Stimulated activated naive CD4-positive, alpha-beta T cell (primary cell): ENCODE results near the gene HM13.
A peak's percentile ranks its signal among the peaks of the same experiment; 100 is the strongest.
"Not testable (repeated sequence)": the region's sequence is repeated elsewhere in the genome, so short reads cannot be mapped to it uniquely, and the experiment has no call there.

Source experiments
- DNase-seq, 6 experiments: peaks; one replicate each; lab custom pipeline; 2025; lab: John Stamatoyannopoulos, UW

HM13 gene

DNA sequence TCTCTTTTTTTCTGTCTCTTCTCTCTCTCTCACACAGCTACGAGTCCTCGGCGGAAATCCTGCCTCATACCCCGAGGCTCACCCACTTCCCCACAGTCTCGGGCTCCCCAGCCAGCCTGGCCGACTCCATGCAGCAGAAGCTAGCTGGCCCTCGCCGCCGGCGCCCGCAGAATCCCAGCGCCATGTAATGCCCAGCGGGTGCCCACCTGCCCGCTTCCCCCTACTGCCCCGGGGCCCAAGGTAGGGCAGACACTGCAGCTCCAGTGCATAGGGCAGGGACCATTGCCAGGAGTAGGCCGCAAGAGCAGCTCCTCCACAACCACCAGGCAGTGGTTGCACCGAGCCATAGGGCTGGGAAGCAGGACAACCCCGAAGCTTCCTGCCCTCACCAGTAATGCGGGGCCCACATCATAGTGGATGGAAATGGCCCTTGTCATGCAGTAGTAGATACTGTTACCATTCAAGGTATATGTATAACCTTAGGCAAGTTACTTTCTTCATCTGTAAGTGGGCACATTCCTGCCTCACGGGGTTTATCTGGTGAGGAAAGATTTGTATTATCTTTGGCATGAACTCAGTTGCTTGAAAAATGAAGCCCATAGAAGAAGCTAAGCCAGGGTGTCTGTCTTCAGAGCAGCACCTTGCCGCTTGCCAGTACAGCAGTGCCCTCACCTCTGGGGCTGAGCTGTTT lies 53.9 kb downstream of the HM13 start:
- no peak for DNase-seq

DNA sequence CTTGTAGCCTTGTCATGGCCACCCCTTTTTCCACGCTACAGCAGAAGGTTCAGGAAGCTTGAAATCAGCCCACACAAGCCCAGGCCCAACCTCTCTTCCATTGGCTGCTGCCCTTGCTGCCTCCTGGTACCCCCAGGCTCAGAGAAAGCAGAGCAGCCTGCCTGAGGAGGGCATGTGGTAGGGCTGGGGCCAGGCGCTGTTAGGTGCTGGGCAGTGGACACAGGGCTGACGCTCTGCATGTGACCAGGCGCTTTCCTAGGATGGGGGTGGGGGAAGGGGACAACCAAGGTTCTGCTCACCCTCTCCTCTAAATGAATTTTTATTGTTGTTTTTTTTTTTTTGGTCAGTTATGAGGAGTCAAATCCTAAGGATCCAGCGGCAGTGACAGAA lies 54.5 kb downstream of the HM13 start:
- DNase-seq = no peak

DNA sequence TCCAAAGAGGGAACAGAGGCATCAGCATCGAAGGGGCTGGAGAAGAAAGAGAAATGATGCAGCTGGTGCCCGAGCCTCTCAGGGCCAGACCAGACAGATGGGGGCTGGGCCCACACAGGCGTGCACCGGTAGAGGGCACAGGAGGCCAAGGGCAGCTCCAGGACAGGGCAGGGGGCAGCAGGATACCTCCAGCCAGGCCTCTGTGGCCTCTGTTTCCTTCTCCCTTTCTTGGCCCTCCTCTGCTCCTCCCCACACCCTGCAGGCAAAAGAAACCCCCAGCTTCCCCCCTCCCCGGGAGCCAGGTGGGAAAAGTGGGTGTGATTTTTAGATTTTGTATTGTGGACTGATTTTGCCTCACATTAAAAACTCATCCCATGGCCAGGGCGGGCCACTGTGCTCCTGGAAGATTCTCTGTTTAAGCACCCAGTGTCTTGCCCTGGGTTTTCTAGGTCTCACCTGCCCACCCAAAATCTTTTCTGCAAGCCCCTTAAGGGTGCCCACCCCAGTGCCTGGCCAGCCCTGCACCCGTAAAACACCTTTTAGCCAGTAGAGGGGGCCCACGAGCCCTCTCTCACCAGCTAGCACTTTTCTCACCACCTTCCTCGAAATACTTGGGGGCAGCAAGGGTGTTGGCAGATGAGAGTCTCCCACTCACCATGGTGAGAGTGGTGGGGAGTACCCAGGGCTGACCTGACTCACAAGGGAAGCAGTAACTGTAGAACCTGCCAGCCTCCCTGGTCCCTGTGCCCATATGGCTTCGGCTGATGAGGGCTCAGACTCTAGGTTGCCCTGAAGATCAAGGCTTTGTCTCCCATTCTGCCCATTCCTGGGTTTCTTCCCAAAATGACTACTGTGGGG lies 55.1 kb downstream of the HM13 start:
- peak; percentile 17 to 66 (median 42) for DNase-seq

DNA sequence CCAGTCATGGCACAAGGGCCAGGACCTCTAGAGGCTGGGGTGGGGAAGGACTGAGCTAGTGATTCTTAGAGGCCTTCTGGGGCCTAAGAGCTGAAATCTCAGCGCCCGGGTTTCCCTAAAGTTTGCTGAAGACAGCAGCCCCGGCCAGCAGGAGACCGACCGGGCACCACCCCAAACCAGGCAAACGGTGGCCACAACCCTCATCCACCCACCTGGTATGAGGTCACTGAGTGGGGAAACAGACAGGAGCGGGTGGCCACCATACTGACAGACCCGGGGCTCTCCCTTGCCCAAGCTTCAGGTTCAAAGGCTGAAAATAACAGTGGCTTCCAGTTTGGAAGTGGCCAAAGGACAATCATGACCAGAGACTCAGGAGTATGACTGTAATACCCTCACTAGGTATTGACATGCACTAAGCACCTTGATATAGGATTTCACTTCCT lies 55.8 kb downstream of the HM13 start:
- DNase-seq = no peak

DNA sequence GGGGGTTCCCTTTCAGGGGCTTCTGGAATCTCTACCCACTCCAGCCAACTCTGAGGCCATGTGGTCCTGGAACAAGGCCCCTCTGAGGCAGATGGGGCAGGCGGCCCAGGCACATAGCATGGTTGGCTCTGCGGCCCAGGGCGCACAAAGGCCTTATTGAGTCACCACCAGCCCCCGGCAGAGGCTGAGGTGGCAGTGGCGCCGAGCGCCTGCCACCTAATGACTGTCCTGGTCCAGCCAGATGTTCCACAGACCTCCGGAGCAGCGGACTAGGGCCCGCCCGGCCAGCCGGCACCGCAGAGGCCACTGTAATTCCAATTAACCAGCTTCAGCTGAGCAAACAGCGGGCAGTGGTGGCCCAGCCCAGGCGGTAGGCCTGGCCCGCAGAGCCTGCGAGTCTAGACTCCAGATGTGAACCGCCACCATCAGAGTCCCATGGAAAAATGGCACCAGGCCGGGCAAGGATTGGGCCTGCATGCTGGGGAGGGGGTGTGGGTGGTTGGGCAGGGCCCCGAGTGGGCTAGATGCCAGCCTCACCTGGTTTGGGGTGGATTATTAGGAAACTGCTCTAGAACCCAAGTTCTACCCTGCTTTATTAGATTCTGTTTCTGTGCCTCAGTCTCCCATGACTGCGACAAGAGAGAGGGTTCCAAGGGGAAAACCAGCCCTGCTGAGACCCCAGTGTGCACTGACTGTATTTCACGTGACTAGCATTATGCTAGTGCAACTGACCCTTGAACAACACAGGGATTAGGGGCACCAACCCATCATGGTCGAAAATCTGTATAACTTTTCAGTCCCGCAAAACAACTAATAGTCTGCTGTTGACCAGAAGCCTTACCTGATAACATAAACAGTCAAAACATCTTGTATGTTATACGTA lies 56.7 kb downstream of the HM13 start:
- no peak for DNase-seq

DNA sequence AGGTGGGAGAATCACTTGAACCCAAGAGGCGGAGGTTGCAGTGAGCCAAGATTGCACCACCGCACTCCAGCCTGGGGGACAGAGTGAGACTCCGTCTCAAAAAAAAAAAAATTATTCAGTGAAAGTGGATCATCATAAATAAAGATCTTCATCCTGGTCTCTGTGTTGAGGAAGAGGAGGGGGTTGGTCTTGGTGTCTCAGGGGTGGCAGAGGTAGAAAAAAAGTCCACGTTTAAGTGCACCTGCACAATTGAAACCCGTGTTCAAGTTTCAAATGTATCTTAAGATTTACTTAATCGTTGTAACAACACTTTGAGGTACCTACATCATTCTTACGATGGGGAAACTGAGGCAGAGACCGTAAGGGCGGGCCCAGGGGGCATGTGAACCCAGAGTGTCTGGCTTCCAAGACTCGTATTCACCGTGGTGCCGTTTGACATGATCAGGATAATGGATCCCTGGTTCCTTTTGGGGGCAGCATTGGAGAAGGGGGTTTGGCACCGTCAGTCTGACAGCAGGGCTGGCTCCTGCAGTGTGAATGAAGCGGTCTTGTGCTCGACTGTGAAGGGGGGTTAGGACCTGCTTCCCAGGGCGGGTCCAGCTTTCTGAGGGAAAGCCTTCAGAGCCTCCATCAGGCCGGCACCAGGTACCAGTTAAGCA lies 57.9 kb downstream of the HM13 start:
- peak in 2 of 6 experiments; percentile 38 to 39 for DNase-seq

DNA sequence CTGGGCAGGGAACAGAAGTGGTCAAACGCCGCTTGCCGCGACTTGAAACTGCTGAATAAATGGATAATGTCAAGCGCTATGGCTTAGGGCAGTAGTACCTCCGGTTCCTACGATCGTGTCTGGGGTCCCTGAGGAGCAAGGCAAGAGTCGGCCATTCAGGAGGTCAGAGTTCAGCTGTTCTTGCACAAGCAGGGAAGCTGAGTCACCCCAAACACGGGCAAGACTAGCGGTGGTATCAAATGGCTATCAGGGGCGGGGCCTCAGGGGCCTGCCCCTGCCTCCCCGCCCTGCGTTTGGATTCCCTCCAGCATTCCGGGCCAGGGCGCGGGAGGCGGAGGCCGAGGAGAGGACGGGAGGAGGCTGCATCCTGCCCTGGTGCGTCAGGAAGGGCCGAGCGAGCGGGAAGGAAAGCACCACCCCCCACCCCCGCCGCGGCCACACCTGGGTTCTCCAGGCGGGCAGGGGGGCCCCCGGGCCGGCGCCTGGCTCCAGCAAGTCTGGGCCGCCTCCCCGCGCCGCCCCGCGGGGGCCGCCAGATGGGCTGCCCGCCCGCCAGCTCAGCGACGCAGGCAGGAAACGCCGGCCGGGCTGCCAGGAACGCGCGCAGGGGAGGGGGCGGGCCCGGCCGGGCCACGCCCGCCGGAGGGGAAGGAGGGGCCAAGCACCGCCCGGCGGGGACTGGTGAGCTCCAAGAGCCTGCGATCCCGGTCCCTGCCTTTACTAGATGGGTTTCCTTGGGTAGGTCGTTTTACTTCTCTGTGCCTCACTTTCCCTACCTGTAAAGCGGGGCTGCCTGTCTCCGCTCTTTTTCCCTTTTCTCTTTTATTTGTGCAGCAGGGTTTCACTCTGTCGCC lies 58.7 kb downstream of the HM13 start:
- DNase-seq = peak; percentile 68 to 84 (median 78)

DNA sequence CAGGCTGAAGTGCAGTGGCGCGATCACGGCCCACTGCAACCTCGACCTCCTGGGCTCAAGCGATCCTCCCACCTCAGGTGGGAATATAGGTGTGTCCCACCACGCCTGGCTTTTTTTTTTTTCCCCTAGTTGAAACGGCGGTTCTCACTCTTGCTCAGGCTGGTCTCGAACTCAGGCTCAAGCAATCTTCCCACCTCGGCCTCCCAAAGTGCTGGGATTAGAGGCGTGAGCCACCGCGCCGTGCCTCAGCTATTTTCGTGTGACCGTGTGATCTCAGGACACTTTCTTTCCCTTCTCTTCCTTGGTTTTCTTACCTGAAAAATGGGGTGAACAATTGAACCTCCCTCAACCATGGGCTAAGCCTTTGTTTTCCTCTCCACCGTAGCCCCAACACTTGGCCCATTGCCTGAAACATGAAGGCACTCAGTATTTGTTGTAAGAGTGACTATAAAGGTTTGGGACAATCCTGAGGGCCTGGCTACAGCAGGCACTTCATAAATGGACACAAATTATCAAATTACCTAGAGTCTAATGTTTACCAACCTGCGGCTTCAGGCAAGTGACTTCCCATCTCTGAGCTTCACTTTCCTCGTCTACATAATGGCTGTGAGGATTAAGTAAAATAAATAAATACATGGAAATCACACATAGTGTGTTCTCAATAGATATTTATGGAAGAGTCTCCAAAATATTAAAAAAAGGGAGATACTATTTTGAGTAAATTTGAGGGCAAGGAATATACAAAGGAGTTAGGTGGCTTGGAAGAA lies 59.5 kb downstream of the HM13 start:
- no peak for DNase-seq

DNA sequence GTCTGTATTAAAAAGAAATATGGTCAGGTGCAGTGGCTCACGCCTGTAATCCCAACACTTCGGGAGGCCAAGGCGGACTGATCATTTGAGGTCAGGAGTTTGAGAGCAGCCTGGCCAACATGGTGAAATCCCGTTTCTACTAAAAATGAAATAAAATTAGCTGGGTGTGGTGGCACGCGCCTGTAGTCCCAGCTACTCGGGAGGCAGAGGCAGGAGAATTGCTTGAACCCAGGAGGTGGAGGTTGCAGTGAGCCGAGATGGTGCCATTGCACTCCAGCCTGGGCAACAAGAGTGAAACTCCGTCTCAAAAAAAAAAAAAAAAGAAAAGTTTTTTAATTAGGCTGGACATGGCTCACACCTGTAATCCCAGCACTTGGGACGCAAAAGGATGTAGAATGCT lies 60.7 kb downstream of the HM13 start:
- DNase-seq = not testable (repeated sequence)

DNA sequence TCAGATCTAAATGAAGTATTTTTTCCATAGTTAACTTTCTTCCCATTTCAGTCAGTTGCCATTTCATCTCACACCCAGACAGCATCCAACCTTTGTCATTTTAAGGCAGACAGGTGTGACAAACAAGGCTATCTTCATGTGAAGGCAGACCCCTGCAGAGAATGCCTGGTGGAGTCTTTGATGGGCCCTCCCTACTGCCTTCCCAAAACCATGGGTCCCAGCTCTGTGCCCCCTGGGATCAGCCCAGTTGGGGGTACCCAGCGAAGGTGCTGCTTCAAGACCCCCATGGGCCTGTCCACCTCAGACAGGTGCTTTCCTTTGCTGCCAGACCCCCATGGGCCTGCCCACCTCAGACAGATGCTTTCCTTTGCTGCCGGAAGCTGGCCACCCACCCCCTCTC lies 62.5 kb downstream of the HM13 start:
- no peak for DNase-seq

DNA sequence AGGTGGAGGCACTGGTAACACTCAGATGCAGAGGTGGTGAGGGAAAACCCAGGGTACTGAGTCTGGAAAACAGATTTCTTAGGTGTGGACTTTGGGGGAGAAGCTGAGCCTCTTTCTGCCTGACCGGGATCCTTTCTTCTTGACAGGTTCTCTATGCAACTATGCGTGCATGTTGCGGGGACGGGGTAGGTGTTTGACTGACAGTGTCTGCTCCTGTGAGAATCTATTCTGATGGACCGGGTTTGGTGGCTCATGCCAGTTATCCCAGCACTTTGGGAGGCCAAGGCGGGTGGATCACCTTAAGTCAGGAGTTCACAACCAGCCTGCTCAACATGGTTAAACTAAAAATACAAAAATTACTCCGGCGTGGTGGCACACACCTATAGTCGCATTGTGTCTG lies 63.0 kb downstream of the HM13 start:
- no peak for DNase-seq

DNA sequence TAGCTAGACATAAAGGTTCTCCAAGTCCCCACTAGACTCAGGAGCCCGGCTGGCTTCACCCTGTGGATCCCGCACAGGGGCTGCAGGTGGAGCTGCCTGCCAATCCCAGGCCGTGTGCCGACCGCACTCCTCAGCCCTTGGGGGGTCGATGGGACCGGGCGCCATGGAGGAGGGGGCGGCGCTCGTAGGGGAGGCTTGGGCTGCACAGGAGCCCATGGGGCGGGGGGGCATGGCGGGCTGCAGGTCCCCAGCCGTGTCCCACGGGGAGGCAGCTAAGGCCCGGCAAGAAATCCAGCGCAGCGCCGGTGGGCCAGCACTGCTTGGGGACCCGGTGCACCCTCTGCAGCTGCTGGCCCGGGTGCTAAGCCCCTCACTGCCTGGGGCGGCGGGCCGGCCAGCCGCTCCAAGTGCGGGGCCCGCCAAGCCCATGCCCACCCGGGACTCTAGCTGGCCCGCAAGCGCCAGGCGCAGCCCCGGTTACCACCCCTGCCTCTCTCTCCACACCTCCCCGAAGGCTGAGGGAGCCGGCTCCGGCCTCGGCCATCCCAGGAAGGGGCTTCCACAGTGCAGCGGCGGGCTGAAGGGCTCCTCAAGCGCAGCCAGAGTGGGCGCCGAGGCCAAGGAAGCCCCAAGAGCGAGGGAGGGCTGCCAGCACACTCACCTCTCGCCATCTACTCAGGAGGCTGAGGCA lies 64.4 kb downstream of the HM13 start:
- no peak for DNase-seq

DNA sequence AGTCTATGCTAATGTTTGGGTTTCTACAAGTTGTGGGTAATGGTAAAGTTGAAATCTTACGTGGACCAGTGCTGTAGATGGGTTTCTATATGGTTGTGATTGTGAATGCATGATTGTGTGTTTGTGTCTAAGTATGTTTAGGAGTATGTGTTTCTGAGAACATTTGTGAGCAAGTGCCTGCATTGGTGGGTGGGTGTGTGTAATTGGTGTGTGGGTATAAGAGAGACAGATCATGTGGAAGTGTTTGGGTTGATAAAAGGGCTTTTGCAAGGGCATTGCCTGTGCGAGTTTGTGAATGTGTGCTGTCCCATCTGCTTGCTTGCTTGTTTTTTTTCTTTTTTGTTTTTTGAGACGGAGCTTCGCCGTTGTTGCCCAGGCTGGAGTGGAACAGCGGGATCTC lies 65.0 kb downstream of the HM13 start:
- DNase-seq = no peak

DNA sequence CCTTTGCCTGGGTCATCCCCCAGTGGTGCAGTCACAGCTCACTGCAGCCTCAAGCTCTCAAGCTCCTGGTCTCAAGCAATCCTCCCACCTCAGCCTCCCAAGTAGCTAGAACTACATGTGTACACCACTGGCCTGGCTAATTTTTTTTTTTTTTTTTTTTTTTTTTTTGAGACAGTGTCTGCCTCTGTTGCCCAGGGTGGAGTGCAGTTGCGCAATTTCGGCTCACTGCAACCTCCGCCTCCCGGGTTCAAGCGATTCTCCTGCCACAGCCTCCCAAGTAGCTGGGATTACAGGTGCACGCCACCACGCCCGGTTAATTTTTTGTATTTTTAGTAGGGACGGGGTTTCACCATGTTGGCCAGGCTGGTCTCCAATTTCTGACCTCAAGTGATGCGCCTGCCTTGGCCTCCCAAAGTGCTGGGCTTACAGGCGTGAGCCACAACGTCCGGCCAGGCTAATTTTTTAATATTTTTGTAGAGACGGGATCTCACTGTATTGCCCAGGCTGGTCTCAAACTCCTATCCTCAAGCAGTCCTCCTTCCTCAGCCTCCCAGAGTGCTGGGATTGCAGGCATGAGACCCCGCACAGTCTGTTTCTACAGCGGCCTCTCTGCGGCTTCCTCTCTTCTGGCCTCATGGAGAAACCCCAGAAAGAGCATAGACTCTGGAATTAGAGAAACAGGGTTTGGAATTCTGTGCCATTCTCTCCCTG lies 65.9 kb downstream of the HM13 start:
- DNase-seq = not testable (repeated sequence)

DNA sequence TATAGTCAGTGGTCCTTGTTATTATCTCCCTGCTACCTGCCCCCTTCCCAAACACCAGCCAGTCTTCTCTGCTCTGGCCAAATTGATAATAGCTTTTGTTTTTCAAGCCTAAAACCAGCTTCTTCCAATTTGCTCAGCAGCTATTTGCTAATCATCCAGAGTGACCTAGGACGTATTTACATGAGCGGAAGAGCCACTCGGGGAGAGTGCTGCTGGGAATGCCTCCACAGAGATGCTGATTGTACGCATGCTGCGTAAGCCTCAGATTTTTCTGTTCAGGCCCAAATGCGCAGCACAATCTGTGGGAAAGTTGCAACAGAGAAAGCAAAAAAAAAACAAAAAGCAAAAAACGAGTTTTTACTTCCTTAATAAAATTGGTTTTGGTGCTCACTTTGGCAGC lies 66.5 kb downstream of the HM13 start:
- no peak for DNase-seq

DNA sequence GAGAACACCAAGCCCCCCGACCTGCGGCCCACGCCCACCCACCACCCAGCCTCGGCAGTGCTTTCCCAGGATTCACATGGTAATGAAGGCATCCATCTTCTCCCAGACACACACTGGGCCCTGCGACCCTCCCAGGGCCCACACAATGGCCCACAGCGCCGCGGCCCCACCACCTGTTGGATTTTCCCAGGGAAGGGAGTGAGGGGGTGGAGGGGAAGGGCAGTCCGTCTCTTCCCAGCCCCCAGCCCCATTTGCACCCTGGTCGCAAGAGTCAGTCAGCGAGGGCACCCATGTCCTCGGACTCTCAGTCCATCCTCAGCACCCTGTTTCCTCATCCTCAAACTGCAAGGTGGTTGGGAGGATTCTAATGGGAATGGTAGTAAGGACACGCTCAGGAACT lies 67.1 kb downstream of the HM13 start:
- DNase-seq = no peak

DNA sequence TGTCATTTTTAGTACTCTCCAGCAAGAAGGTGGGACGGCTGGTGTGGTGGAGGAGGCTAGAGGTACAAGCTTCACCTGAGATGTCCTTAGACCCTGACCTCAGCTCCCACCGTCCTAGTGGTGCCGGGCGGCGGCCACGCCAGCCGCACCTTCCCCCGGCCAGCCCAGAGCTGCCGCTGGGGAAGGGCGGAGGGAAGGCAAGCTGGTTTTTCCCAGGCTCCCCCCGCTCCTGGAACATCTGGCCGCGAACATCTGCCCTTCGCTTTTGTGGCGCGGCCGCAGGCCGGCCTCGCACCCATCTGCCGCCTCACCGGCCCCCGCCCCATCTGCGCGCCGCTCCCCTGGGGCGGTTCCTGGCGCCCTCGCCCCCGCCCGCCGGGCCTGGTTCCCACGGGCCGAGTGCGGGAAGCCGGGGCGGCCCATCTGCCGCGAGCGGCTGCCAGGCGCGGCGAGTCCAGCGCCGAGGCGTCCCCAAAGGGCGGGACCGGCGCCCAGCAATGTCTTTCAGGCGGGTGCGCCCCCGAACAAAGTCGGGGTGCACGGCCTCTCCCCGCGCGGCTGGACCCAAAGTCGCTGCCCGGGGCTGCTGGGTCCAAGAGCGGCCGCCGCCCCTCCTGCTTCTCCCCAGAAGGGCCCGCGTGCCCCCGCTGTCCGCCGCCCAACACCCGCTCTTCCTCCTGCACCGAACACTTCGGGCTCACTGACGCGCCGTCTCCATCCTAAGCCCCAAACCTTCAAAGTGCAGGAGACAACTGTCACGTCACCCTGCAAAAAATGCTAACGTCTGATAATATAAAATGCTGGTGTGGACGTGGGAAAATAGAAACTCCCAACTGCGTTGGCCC lies 73.5 kb downstream of the HM13 start:
- peak in 1 of 6 experiments; percentile 17 for DNase-seq

DNA sequence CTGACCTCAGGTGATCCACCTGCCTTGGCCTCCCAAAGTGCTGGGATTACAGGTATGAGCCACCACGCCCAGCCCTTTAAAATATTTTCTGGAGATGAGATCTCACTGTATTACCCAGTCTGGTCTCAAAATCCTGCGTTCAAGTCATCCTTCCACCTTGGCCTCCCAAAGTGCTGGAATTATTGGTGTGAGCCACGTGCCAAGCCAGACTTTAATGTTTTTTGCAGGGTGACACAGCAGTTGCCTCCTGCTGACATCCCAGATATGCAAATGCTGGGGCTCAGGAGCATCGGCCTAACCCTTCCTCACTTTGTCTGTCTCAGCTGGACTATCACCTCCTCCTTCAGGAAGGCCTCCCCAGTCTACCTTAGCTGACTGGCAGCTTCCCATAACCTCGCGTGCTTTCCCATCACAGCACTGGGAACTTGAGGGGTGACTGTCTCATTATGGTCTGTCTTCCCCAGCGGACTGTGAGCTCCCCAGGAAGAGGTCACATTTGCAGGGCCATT lies 76.5 kb downstream of the HM13 start:
- DNase-seq = no peak
